Inflammatory macrophage treated with lipopolysaccharide for 4 hours (primary cell): ENCODE results near the gene OR2B2.

Experiments used
- DNase-seq: peaks from one replicate; pipeline ENCODE4 v3.0.0-alpha.2; 2020

OR2B2 gene

GRCh38 chr6:27866357-27867050 is 45.7 kb downstream of the OR2B2 start:
- DNase-seq, result peak; percentile 87

- no peak for DNase-seq
Observed at GRCh38 chr6:27865850-27866356, 46.3 kb downstream of the OR2B2 start.

GRCh38 chr6:27864906-27865849 is 47.0 kb downstream of the OR2B2 start:
- peak; percentile 99 for DNase-seq

GRCh38 chr6:27863962-27864905 is 48.0 kb downstream of the OR2B2 start:
- peak; percentile 26 for DNase-seq

GRCh38 chr6:27862396-27863066 is 49.7 kb downstream of the OR2B2 start:
- no peak for DNase-seq

GRCh38 chr6:27861861-27862260 is 50.3 kb downstream of the OR2B2 start:
- peak; percentile 65 for DNase-seq

- no peak for DNase-seq
Observed at GRCh38 chr6:27861276-27861840, 50.8 kb downstream of the OR2B2 start.
